Stimulated activated CD4-positive, alpha-beta T cell treated with anti-CD3 and anti-CD28 coated beads, TNF-alpha, amount 100 ng/mL, for 4 hours (primary cell): Measurements from ENCODE around the gene DDX21.
"Not testable (repeated sequence)": the region's sequence is repeated elsewhere in the genome, so short reads cannot be mapped to it uniquely, and the experiment has no call there.

Experiments
- DNase-seq, 3 experiments: peaks; one replicate each; pipeline ENCODE4 v3.0.0-alpha.2; 2020; ENCODE audit warnings: low read depth in 3 of 3

DDX21 gene

DNA sequence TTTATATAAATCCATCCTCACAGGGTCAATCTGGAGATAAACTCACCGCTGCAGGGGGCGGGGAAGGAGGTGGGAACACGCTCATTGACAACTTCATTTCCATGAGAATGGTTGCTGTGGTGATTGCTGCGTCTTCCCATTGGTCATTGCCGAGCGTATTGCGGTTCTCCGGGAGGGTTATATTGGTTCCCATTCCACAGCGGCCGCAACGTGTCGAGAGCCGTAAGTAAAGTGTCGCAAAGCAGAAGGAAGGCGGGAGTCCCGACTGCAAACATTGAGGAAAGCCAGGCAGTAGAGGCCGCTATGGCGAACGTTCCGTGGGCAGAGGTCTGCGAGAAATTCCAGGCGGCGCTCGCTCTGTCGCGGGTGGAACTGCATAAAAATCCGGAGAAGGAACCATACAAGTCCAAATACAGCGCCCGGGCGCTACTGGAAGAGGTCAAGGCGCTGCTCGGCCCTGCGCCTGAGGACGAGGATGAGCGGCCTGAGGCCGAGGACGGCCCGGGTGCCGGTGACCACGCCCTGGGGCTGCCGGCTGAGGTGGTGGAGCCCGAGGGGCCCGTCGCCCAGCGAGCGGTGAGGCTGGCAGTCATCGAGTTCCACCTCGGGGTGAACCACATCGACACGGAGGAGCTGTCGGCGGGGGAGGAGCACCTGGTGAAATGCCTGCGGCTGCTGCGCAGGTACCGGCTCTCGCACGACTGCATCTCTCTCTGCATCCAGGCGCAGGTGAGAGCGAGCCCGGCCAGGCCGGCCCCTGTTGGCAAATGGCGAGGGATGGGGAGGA, 32.8 kb downstream of the DDX21 start, which contains the start of gene KIFBP:
KIFBP (plus strand) TSS at position 274 of the 787 bp plus-strand sequence; CDS start at position 304, 30 bp downstream.
- DNase-seq, result peak; percentile 59 to 65 (median 59)

DNA sequence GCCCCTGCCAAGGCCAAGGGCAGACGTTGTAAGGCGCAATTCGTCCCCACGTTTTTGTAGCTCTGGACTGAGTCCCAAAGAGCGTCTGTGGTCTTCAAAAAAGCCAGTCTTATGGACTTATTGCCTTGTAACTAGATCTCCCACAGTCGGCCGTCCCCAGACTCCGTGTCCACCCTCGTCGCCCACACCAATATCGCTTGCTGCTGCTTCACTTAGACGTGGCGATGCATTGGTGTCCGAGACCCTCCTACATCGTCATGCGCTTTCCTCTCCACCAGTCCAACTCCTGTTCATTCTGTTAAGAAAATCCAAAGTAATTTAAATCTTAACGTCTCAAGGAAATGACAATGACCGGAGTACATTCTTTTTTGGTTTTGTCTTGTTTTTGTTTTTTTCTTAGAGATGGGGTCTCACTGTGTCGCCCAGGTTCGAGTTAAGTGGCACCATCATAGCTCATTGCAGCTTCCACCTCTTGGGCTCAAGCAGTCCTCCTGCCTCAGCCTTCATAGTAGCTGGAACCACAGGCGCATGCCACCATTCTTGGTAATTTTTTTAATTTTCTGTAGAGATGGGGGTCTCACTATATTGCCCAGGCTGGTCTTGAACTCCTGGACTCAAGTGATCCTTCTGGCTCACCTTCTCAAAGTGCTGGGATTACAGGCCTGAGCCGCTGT, 33.5 kb downstream of the DDX21 start:
- DNase-seq, result no peak

DNA sequence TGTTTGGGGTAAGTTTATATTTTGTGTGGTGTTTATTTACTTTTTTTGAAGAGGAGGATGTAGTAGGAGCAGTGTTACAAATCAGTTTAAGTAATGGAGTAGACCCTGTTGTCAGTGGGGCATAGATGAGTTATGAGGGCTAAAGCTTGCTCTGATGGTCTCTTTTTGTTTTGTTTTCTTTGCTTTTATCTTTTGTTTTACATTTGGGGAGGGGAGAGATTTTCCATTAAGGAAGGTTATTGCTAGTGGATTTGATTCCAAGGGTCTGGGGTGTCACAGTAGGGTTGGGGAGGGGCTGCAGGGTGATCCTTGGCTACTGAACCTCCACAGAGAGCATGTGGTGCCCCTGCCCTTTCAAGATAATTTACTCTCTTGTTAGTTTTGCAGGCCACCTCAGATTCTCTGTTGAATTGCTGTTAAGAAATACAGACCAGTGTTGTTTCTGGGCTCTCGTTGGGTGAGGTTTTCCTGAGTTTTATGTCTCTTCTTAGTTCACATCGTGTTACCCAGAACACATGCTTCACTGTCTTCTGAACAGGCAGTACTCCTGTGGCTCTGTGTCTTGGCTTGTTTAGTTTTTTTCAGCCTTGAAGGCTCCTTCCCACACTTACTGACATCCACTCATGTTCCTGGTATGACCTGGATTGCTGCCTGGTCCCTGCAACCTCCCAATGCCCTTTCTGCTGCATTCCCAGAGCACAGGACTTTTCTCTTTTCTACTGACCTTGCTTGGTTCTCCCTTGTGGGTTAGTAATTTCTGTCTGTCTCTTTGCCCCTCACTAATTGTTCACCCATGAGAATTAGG, 36.9 kb downstream of the DDX21 start:
- DNase-seq, result no peak

DNA sequence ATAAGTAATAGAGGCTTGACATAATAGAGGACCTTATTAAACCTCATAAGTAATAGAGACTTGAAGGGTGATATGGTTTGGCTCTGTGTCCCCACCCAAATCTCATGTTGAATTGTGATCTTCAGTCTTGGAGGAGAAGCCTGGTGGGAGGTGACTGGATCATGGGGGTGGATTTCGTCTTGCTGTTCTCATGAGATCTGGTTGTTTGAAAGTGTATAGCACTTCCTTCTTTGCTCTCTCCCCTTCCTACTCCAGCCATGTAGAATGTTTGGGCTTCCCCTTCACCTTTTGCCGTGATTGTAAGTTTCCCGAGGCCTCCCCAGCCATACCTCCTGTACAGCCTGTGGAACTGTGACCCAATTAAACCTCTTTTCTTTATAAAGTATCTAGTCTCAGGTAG, 41.2 kb downstream of the DDX21 start:
- no peak for DNase-seq

DNA sequence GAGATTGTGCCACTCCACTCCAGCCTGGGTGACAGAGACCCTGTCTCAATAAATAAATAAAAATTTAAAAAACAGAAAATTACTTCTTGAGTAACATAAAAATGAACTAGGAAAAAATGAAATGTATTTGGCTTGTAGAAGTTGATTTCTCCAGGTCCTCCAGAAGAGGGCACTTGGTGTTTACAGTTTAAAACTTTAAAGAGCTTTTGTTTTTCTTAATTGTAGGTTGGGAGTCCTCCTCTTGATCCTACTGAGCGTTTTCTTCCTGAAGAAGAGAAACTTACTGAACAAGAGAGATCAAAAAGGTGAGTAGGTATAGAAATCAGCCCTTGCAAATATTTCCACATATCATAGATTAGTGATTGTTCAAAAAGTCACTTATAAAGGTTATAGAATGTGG, 48.9 kb downstream of the DDX21 start:
- DNase-seq, result no peak

DNA sequence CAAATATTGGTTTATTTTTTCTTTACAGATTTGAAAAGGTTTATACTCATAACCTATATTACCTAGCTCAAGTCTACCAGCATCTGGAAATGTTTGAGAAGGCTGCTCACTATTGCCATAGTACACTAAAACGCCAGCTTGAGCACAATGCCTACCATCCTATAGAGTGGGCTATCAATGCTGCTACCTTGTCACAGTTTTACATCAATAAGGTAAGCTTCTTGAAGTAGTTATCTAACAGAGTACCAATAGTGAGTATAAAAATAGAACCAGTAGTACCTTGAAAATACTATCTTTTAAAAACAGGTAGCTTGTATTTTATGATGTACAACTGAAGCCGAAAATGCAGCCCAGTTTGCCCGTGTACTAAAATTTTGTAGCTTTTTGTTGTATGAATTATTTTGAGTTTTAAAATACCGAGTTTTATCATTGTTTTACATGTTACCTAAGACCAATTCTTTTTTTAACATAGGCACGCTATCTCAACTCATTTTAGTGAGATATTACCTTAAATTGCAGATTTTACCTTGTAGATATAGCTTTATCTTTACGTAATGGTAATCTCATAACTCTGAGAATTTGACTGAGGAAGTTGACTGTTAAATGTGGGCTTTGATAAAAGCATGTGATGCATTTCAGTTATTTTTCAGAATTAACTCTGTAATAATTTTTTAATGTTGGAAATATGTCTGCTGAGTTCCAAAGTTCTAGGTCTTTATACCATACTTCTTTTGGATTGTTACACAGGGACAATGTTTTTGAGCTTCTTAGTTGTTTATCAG, 49.9 kb downstream of the DDX21 start:
- no peak for DNase-seq

DNA sequence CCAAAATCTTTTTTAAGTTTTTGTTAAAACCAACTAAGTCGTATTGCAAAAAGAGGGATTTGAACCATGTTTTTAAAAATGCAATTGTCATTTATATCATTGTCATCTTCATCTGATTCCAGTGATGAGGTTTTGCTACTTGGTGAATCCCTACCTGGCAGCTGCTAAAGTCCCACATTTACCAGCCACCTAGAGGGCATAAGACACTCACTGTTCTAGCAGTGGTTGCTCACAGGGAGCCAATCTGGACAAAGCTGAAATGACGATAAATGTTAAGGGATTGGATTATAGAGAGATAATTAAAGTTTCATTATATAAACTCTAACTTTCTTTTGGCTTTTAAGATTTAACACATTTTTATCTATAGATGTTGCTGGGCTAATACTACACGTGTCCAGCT, 51.3 kb downstream of the DDX21 start:
- no peak for DNase-seq

DNA sequence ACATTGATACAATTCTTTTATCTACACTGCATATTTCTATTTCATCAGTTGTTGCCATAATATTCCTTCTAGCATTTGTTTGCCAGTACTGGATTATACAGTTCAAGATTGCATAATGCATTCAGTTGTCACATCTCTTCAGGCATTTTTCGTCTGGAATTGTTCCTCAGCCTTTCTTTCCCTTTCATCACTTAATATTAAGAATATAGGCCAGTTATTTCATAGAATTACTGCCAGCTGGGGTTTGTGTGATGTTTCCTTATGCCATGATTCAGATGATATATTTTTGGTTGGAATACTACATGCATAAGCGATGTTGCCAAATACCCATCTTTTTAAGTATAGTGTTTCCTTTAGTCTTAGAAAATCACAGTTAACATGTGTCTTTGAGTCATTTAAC, 53.4 kb downstream of the DDX21 start:
- no peak for DNase-seq

DNA sequence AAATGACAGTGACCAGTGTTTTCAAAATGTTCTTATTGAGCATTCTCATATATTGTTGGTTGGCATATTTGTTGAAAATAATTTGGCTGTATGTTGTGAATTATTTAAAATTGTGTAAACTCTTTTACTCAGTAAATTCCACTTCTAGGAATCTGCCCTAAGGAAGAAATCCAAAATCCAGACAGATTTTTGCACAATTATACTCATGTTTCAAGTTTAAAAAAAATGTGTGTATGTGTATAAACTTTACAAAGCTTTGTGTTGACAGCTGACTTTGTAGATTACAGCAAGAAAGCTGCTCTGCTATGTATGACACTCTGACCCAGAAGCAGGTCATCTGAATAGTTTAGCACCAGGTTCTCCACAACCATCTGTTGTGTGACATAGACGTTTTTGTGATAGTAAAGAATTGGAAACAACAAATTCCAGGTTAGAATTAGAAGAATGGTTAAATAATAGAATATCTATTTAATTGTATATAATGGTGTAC, 54.2 kb downstream of the DDX21 start:
- DNase-seq, result no peak

DNA sequence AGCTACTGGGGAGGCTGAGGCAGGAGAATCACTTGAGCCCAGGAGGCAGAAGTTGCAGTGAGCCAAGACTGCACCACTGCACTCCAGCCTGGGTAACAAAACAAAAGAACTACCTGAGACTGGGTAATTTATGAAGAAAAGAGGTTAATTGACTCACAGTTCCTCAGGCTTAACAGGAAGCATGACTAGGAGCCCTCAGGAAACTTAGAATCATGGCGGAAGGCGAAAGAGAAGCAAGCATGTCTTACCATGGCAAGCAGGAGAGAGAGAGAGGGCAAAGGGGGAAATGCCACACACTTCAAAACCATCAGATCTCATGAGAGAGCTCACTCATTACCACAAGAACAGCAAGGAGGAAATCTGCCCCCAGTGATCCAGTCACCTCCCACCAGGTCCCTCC, 56.8 kb downstream of the DDX21 start:
- DNase-seq, result not testable (repeated sequence)

DNA sequence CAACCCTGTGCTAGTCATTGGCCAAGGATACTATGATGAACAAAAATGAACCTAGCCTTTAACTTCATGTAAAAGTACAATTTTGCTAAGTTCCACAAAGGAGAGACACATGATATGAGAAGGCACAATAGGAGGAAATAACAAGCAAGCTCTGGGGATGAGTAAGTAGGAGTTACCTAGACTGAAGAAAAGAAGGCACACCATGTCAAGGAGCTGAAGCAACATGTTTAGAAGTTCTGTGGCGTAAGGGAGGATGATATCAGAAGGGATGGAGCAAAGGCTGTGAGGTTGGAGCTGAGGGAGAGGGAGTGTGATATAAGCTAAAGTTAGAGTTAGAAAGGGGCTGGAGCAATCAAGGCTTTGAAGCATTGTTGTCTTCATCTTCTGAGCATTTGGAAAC, 58.2 kb downstream of the DDX21 start:
- DNase-seq, result no peak

DNA sequence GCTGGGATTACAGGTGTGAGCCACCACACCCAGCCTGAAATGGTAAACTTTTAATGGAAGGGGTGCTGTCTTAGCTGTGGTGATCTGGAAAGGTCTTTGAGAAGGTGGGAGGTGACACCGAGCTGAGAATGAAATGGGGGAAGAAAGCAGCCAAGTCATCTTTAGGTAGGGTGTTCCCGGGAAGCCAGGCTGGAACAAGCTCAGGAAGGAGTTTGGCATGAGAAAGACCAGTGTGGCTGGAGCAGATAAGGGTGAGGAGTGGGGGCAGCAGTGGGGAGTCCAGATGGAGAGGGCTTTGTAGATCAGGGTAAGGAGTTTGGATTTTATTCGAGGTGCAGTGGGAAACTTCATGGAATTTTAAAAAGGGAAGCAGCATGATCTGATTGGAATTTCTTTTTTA, 62.6 kb downstream of the DDX21 start:
- DNase-seq, result no peak

DNA sequence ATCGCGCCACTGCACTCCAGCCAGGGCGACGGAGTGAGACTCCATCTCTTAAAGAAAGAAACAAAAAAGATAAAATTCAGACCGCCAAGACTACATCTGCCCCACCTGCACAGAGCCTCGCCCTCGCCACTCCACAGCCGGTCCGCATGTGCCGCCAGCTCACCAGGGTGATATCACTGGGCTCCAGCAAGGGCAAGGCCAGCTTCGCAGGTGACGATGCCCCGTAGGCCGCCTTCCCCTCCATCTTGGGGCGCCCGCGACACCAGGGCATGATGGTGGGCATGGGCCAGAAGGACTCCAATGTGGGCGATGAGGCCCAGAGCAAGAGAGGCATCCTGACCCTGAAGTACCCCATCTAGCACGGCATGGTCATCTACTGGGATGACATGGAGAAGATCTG, 66.6 kb downstream of the DDX21 start:
- no peak for DNase-seq

DNA sequence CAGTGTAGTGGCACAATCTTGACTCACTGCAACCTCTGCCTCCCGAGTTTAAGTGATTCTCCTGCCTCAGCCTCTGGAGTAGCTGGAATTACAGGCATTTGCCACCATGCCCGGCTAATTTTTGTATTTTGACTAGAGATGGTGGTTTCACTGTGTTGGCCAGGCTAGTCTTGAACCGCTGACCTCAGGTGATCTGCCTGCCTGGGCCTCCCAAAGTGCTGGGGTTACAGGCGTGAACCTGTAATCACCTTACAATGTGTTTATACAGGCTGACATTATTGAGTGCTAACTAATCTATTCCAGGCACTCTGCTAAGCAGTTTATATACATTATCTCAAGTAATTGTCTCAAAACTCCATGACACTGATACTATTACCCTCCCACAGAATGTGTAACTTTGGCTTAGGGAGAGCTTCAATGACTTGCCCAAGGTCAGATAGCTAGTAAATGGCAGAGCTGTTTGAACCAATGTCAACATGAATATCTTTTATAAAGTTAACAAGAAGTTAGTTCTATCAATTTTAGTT, 69.5 kb downstream of the DDX21 start:
- no peak for DNase-seq

DNA sequence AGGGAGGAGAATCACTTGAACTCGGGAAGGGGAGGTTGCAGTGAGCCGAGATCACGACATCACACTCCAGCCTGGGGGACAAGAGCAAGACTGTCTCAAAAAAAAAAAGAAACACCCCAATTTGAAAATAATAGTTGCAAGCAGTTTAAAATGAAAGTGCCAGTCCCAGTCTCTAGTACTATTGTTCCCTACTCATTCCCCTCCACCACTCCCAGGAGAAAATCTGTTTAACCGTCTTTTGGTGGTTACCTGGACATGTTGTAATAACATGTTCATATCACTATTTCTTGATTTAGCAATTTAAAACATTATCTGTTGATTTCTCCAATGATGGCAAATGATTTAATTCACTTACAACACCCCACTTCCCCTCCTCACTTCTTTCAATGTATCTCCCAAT, 77.3 kb downstream of the DDX21 start:
- no peak for DNase-seq
